Measurements from ENCODE around the gene OPHN1. TPM values are rescaled to one million over a fixed set of nuclear protein-coding genes. Genes with fewer than 3 reads are reported as not detected.

Gene OPHN1
- total and polyA plus RNA-seq, 10 of the 15 experiments (the other 5 are each of a cell fraction or from before 2014, with no cell fraction given) = under 0.01 to 0.03 (median 0.03) TPM; not detected in 6

- DNase-seq (ENCODE audit: low read depth, low spot score) (no peak), FAIRE-seq (no peak), ATAC-seq (no peak)
- Histone ChIP-seq H3K36me3 (ENCODE audit: control insufficient read depth in 2 of 2, insufficient read depth in 2 of 2, low read length in 1 of 2) (no peaks in the 10 kb centered on the region), H4K20me1 (ENCODE audit: control insufficient read depth, insufficient read depth) (no peaks in the 10 kb centered on the region), H3K27ac (ENCODE audit: control insufficient read depth, insufficient read depth) (no peak overlapping the region), H3K4me2 (ENCODE audit: control insufficient read depth, insufficient read depth) (no peak overlapping the region), H3K4me3 (no peak overlapping the region), H3K79me2 (ENCODE audit: control insufficient read depth, insufficient read depth, low read length) (no peaks in the 10 kb centered on the region), H3K9me3 (replicated peaks; ENCODE audit: control insufficient read depth, insufficient read depth, low read length) (no peaks in the 10 kb centered on the region), H2AFZ (ENCODE audit: control insufficient read depth, low read depth, low read length) (no peak overlapping the region), H3K9ac (ENCODE audit: control insufficient read depth, insufficient read depth, low read length) (no peak overlapping the region), H3K27me3 (replicated peaks in 1 of 2; ENCODE audit: control insufficient read depth in 2 of 2, insufficient read depth in 2 of 2, low read length in 1 of 2) (no peaks in the 10 kb centered on the region), H3K4me1 (ENCODE audit: control insufficient read depth, insufficient read depth, low read length) (no peaks in the 10 kb centered on the region)
- CTCF ChIA-PET = no interaction called here
- RAD21 ChIA-PET (ENCODE audit: unreplicated experiment) = no interaction called here
- no TSS peak for BruUV-seq (replicated peaks)
- WGBS (ENCODE audit: insufficient coverage, insufficient replicate concordance, low lambda C conversion rate, missing lambda C conversion rate) = 19% methylated on average over 3 of the region's 3 CpGs
- SMC1A ChIA-PET (ENCODE audit: uncharacterized antibody, unreplicated experiment) = no interaction called here
- intact Hi-C loops (cut with micrococcal nuclease; ENCODE audit: unreplicated experiment) = no loop called here
- in situ Hi-C loops (cut with MboI) = no loop called here
- POLR2A ChIA-PET = no interaction called here
- TF ChIP-seq WRNIP1 (IDR thresholded peaks at IDR 0.05; ENCODE audit: borderline replicate concordance, low read depth, low read length) (no peak), MTA2 (IDR thresholded peaks at IDR 0.05; ENCODE audit: low read depth) (no peak), SPI1 (IDR thresholded peaks at IDR 0.05; ENCODE audit: borderline replicate concordance, insufficient read depth, low read depth, low read length) (no peak), PAX5 (IDR thresholded peaks at IDR 0.05; ENCODE audit: borderline replicate concordance, low read depth, low read length) (no peak), LARP7 (IDR thresholded peaks at IDR 0.05) (no peak), SIN3A (IDR thresholded peaks at IDR 0.05; ENCODE audit: low read depth, low read length) (no peak), TCF7 (IDR thresholded peaks at IDR 0.05; ENCODE audit: borderline replicate concordance) (no peak), REST (IDR thresholded peaks at IDR 0.05; ENCODE audit: low read depth, low read length) (no peak), NR2C1 (IDR thresholded peaks at IDR 0.05) (no peak), MLLT1 (IDR thresholded peaks at IDR 0.05) (no peak), MYC (IDR thresholded peaks at IDR 0.05; ENCODE audit: insufficient read depth, insufficient read length, insufficient replicate concordance, low read length, severe bottlenecking) (no peak), GABPA (IDR thresholded peaks at IDR 0.05; ENCODE audit: low read depth) (no peak), PAX8 (IDR thresholded peaks at IDR 0.05) (no peak), HSF1 (IDR thresholded peaks at IDR 0.05; ENCODE audit: low read depth, low read length) (no peak), ATF2 (IDR thresholded peaks at IDR 0.05; ENCODE audit: low read length) (no peak), RFX5 (IDR thresholded peaks at IDR 0.05; ENCODE audit: low read depth, low read length) (no peak)
Observed at GRCh38 chrX:68354879-68355628, 78.2 kb downstream of the OPHN1 start.
